ENCODE data around the gene MMEL1.

Gene MMEL1

GRCh38 chr1:2541619-2542245 lies 91.1 kb downstream of the MMEL1 start:
- Histone ChIP-seq H3K9me3 (ENCODE audit: control insufficient read depth, low read length) (no peaks in the 10 kb centered on the region), H3K36me3 (ENCODE audit: control insufficient read depth, insufficient read depth, low read length) (no peaks in the 10 kb centered on the region), H3K27me3 (ENCODE audit: control insufficient read depth, insufficient read depth, low read length, poor library complexity, severe bottlenecking) (peaks cover 8% of the 10 kb centered on the region), H3K4me3 (ENCODE audit: insufficient read depth, low read depth, low read length) (no peak overlapping the region), H3K4me1 (ENCODE audit: control insufficient read depth, insufficient read depth, low read length) (peaks cover 43% of the 10 kb centered on the region), H3K27ac (ENCODE audit: insufficient read depth, low read depth, low read length, poor library complexity, severe bottlenecking) (no peak overlapping the region)
- 92 to 93% methylated on average over 25 of the region's 25 CpGs for WGBS, 2 experiments

DNA sequence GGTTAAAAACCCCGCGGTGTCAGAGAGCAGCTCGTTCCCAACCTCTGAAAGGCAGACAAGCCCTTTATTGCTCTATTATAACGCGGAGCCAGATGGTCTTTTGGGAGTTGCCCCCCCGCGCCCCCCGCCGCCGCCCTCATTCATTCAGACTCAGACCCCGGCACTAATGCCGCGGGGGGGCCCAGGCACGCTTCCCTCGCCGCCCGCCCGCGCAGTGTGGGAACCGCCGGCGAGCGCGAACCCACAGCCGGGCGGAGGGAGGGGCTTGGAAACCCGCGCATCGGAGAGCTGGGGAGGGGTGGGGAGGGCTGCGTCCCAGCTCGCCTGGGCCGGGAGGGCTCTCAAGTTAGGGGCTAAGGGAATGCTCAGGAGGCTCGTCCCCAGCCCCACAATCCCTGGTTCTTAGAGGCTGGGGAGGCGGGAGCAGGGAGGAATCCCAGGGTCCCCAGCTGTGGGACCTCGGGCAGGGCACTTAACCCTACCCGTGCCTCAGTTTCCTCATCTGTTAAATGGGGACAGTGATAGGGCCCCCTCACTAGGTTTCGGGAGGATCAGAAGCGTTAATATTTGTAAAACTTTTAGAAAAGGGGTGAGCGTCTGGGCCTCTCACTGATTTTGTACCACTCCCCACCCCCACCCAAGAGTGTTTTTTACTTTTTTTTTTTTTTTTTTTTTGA lies 91.9 kb downstream of the MMEL1 start:
- no peaks in the 10 kb centered on the region for H3K9me3 ChIP-seq (ENCODE audit: control insufficient read depth, low read length)
- H3K27me3 ChIP-seq (ENCODE audit: control insufficient read depth, insufficient read depth, low read length, poor library complexity, severe bottlenecking) = peaks cover 9% of the 10 kb centered on the region
- no peak overlapping the region for H3K27ac ChIP-seq (ENCODE audit: insufficient read depth, low read depth, low read length, poor library complexity, severe bottlenecking)
- H3K4me3 ChIP-seq (ENCODE audit: insufficient read depth, low read depth, low read length) = no peak overlapping the region
- H3K36me3 ChIP-seq (ENCODE audit: control insufficient read depth, insufficient read depth, low read length) = no peaks in the 10 kb centered on the region
- 9 to 11% methylated on average over 38 to 39 of the region's 39 CpGs for WGBS, 2 experiments
- peaks cover 45% of the 10 kb centered on the region for H3K4me1 ChIP-seq (ENCODE audit: control insufficient read depth, insufficient read depth, low read length)
